ENCODE measurements around the gene NGLY1.

DNA sequence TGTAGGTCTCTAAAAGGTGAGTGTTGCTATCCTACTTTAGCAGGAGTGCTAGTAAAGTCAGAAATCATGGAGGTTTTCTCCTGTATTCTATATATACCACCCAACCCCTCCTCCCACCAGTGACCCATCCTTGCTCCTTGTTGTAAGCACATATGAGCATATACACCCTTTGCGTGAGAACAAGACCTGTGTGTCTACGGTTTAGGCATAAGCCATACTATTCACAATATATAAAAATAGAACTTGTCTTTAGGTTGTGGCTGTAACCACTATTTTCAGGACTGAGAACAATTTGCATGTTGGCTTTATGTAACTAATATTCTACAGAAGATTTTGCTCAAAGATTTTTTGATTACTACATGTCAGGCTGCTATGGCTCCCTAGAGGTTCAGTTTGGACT is 59.4 kb downstream of the NGLY1 start:
- TF ChIP-seq POLR2A (IDR thresholded peaks at IDR 0.05; ENCODE audit: control extremely low read depth in 1 of 2, low read depth in 2 of 2, low read length in 2 of 2) (no peak), POLR2AphosphoS5 (IDR thresholded peaks at IDR 0.05; ENCODE audit: low read depth, low read length) (no peak), SRF (IDR thresholded peaks at IDR 0.05; ENCODE audit: low read depth, low read length) (no peak)
